ENCODE data around the gene TRAF6.

- TF ChIP-seq CTCF (IDR thresholded peaks at IDR 0.05), result no peak
- no peak for TF ChIP-seq MAX (CRISPR knock-in tag; IDR thresholded peaks at IDR 0.05)
- no peak for TF ChIP-seq FOXK1 (CRISPR knock-in tag; IDR thresholded peaks at IDR 0.05)
- TF ChIP-seq, protein P1, sequence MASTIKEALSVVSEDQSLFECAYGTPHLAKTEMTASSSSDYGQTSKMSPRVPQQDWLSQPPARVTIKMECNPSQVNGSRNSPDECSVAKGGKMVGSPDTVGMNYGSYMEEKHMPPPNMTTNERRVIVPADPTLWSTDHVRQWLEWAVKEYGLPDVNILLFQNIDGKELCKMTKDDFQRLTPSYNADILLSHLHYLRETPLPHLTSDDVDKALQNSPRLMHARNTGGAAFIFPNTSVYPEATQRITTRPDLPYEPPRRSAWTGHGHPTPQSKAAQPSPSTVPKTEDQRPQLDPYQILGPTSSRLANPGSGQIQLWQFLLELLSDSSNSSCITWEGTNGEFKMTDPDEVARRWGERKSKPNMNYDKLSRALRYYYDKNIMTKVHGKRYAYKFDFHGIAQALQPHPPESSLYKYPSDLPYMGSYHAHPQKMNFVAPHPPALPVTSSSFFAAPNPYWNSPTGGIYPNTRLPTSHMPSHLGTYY (CRISPR knock-in tag; IDR thresholded peaks at IDR 0.05), result no peak
- TF ChIP-seq CBFB (CRISPR knock-in tag; IDR thresholded peaks at IDR 0.05; ENCODE audit: low read depth), result no peak
- no peak for TF ChIP-seq ELF4 (CRISPR knock-in tag; IDR thresholded peaks at IDR 0.05; ENCODE audit: low read depth)
- no peak for TF ChIP-seq GABPB1 (CRISPR knock-in tag; IDR thresholded peaks at IDR 0.05)
- TF ChIP-seq, protein P2, sequence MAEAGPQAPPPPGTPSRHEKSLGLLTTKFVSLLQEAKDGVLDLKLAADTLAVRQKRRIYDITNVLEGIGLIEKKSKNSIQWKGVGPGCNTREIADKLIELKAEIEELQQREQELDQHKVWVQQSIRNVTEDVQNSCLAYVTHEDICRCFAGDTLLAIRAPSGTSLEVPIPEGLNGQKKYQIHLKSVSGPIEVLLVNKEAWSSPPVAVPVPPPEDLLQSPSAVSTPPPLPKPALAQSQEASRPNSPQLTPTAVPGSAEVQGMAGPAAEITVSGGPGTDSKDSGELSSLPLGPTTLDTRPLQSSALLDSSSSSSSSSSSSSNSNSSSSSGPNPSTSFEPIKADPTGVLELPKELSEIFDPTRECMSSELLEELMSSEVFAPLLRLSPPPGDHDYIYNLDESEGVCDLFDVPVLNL (CRISPR knock-in tag; IDR thresholded peaks at IDR 0.05; ENCODE audit: borderline replicate concordance, low read depth), result no peak
- no peak for TF ChIP-seq CREM (CRISPR knock-in tag; IDR thresholded peaks at IDR 0.05)
- no peak for TF ChIP-seq JUN (CRISPR knock-in tag; IDR thresholded peaks at IDR 0.05)
- TF ChIP-seq NR3C1 (CRISPR knock-in tag; conservative IDR thresholded peaks at IDR 0.05; ENCODE audit: low read depth), result no peak
- TF ChIP-seq E2F1 (CRISPR knock-in tag; IDR thresholded peaks at IDR 0.05), result no peak
These were observed 40.5 kb upstream of the TRAF6 start for GRCh38 chr11:36550385-36551115.
